A673 (cell line): ENCODE data around the gene NEUROD1. TPM values are rescaled to one million over a fixed set of nuclear protein-coding genes. Genes with fewer than 3 reads are reported as not detected.
A peak's percentile ranks its signal among the peaks of the same experiment; 100 is the strongest.

ENCODE experiments used
- BruUV-seq: library from RNA; stranded (reverse); fragments of 400-500 nt; replicated peaks from 2 replicates; lab custom pipeline; 2021; lab: Mats Ljungman, UMichigan
- CTCF ChIA-PET: fragments of 300-600 bp; sonication (Branson Sonifier 250); formaldehyde crosslinking; loops from one replicate; lab custom pipeline; 2022; ENCODE audit warnings: antibody characterized with exemption; lab: Charles Lee
- POLR2A ChIA-PET: fragments of 300-600 bp; sonication (Branson Sonifier 250); formaldehyde crosslinking; loops from one replicate; lab custom pipeline; 2022; ENCODE audit warnings: antibody characterized with exemption; ENCODE audit not compliant: low non-redundant PET; lab: Charles Lee
- DNase-seq: peaks from one replicate; pipeline ENCODE4 v3.0.0-alpha.2; 2015; ENCODE audit warnings: low spot score
- H3K27ac ChIP-seq: fragments of 200-600 bp; sonication (generic); 2 replicates; pipeline ENCODE4 v1.5.1; 2016; ENCODE audit warnings: mixed run types, low read depth, mild to moderate bottlenecking, mixed read lengths, antibody characterized with exemption, low read length; ENCODE audit not compliant: poor library complexity, severe bottlenecking
- H3K27me3 ChIP-seq: fragments of 200-600 bp; sonication (generic); replicated peaks from 2 replicates; pipeline ENCODE4 v1.6.1; 2017; ENCODE audit warnings: mixed run types, low read depth, mild to moderate bottlenecking, mixed read lengths, antibody characterized with exemption, low read length; ENCODE audit not compliant: insufficient read depth, poor library complexity
- H3K36me3 ChIP-seq: fragments of 200-600 bp; sonication (generic); 2 replicates; pipeline ENCODE4 v1.6.1; 2016; ENCODE audit warnings: mixed run types, mild to moderate bottlenecking, mixed read lengths, antibody characterized with exemption, low read length; ENCODE audit not compliant: insufficient read depth, poor library complexity, severe bottlenecking
- H3K4me1 ChIP-seq: fragments of 200-600 bp; sonication (generic); 2 replicates; pipeline ENCODE4 v1.6.1; 2017; ENCODE audit warnings: mixed run types, mild to moderate bottlenecking, mixed read lengths, antibody characterized with exemption, low read length; ENCODE audit not compliant: insufficient read depth, poor library complexity, severe bottlenecking
- H3K4me3 ChIP-seq: fragments of 200-600 bp; sonication (generic); 2 replicates; pipeline ENCODE4 v1.5.1; 2016; ENCODE audit warnings: low read depth, mixed run types, mild to moderate bottlenecking, mixed read lengths, low read length; ENCODE audit not compliant: poor library complexity, severe bottlenecking
- H3K9me3 ChIP-seq: fragments of 200-600 bp; sonication (generic); 2 replicates; pipeline ENCODE4 v1.6.1; 2016; ENCODE audit warnings: mixed run types, low read depth, mild to moderate bottlenecking, mixed read lengths, antibody characterized with exemption, low read length; ENCODE audit not compliant: poor library complexity, severe bottlenecking
- EZH2 ChIP-seq: fragments of 200-600 bp; sonication (generic); IDR thresholded peaks from 2 replicates; pipeline ENCODE4 v1.6.1; 2017; ENCODE audit warnings: borderline replicate concordance, low read depth, mild to moderate bottlenecking, mixed read lengths, antibody characterized with exemption, low read length; ENCODE audit not compliant: poor library complexity, severe bottlenecking
- intact Hi-C: fragments of 100-400 bp; cut with micrococcal nuclease; formaldehyde crosslinking; loops from one replicate; pipeline ENCODE4 v1.10.0; 2022; ENCODE audit not compliant: unreplicated experiment
- total RNA-seq: library from RNA; stranded (reverse); gene quantifications from 2 replicates; pipeline ENCODE4 v1.2.3, GENCODE V29; 2021
- TF ChIP-seq, protein P1 (sequence below): fragments of 300-800, 200-600 bp; sonication (generic); conservative IDR thresholded peaks from 2 replicates; pipeline ENCODE4 v1.5.1; 2017; ENCODE audit warnings: low read depth, mild to moderate bottlenecking, antibody characterized with exemption, low read length, moderate library complexity, mixed read lengths

NEUROD1 gene
- total RNA-seq, 1 experiment from 2014 or later = not detected

DNA sequence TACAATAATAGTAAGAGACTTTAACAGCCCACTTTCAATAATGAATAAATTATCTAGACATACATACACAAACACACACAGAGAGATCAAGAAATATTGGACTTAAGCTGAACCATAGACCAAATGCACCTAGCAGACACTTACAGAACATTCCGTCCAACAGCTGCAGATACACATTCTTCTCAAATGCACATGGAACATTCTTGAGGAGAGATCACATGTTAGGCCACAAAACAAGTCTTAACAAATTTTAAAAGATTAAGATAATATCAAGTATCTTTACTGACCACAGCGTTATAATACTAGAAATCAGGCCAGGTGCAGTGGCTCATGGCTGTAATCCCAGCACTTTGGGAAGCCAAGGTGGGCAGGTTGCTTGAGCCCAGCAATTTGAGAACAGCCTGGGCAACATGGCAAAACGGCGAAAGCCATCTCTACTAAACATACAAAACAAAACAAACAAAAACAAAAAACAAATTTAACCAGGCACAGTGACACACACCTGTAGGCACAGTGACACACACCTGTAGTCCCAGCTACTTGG lies 30.8 kb downstream of the NEUROD1 start:
- Histone ChIP-seq H3K9me3 (peaks cover 4% of the 10 kb centered on the region), H3K27ac (peak overlapping the region; percentile 15), H3K4me3 (no peak overlapping the region), H3K4me1 (no peaks in the 10 kb centered on the region), H3K36me3 (no peaks in the 10 kb centered on the region), H3K27me3 (no peaks in the 10 kb centered on the region)
- POLR2A ChIA-PET = no interaction called here
- intact Hi-C loops = no loop called here
- BruUV-seq = no TSS peak
- no peak for DNase-seq
- TF ChIP-seq, protein P1, sequence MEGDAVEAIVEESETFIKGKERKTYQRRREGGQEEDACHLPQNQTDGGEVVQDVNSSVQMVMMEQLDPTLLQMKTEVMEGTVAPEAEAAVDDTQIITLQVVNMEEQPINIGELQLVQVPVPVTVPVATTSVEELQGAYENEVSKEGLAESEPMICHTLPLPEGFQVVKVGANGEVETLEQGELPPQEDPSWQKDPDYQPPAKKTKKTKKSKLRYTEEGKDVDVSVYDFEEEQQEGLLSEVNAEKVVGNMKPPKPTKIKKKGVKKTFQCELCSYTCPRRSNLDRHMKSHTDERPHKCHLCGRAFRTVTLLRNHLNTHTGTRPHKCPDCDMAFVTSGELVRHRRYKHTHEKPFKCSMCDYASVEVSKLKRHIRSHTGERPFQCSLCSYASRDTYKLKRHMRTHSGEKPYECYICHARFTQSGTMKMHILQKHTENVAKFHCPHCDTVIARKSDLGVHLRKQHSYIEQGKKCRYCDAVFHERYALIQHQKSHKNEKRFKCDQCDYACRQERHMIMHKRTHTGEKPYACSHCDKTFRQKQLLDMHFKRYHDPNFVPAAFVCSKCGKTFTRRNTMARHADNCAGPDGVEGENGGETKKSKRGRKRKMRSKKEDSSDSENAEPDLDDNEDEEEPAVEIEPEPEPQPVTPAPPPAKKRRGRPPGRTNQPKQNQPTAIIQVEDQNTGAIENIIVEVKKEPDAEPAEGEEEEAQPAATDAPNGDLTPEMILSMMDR = no peak
- CTCF ChIA-PET = no interaction called here

- Histone ChIP-seq H3K4me1 (no peaks in the 10 kb centered on the region), H3K27ac (no peak overlapping the region), H3K36me3 (no peaks in the 10 kb centered on the region), H3K4me3 (no peak overlapping the region), H3K27me3 (no peaks in the 10 kb centered on the region), H3K9me3 (peaks cover 4% of the 10 kb centered on the region)
- BruUV-seq = no TSS peak
- no peak for DNase-seq
- ChIA-PET POLR2A (no interaction called here), CTCF (no interaction called here)
- TF ChIP-seq, protein P1 = no peak
- no peak for TF ChIP-seq EZH2
- intact Hi-C loops = no loop called here
Measured at GRCh38 chr2:181648478-181649155, 31.7 kb downstream of the NEUROD1 start.

DNA sequence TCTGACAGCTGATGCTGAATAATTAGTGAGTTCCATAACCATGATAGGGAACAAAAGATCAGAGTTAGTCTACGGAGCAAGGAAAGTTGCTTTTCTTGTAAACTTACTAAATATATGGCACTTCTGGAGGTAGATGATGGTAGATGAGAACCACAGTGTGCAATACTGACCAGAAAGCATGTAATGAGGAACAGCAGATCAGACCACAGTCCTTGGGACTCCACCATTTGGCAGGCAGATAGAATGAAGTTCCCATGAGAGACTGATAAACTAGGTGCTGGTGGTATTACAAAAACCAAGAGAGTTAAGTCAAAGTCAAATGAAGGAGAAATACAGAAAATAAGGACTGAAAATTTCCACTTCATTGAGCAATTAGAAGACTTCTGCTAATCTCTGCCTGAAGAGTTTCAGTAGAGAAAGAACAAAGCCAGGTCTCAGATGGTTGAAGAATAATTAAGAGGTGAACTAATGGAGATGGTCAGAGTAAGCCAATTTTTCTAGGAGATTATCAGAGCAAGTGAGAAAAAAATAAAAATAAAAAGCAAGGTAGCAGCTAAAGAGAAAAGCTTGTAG lies 33.8 kb downstream of the NEUROD1 start:
- H3K36me3 ChIP-seq = no peaks in the 10 kb centered on the region
- ChIA-PET CTCF (no interaction called here), POLR2A (no interaction called here)
- no peak overlapping the region for H3K27ac ChIP-seq
- no peak overlapping the region for H3K4me3 ChIP-seq
- intact Hi-C loops = no loop called here
- BruUV-seq = no TSS peak
- no peaks in the 10 kb centered on the region for H3K27me3 ChIP-seq
- DNase-seq = no peak
- no peaks in the 10 kb centered on the region for H3K4me1 ChIP-seq
- H3K9me3 ChIP-seq = peaks cover 4% of the 10 kb centered on the region
- TF ChIP-seq EZH2 = no peak
- TF ChIP-seq, protein P1 = no peak
